CD14-positive monocyte (primary cell): Measurements from ENCODE around the gene STARD10. TPM values are rescaled to one million over a fixed set of nuclear protein-coding genes. Genes with fewer than 3 reads are reported as not detected.

ENCODE experiments used
- DNase-seq, 3 donors: peaks; one replicate each; pipeline ENCODE4 v3.0.0-alpha.2; 2011 to 2022
- H2AFZ ChIP-seq: 2 replicates; pipeline ENCODE4 v1.6.0; 2012; ENCODE audit warnings: mild to moderate bottlenecking, low read depth, low read length, inconsistent platforms; ENCODE audit not compliant: insufficient read depth, poor library complexity, severe bottlenecking
- H3K27ac ChIP-seq, 2 donors: 1 replicate in 1 of 2; 2 replicates in 1 of 2; pipeline ENCODE4 v1.5.1; 2012 to 2013; ENCODE audit warnings: low read length in 2 of 2, control low read depth in 1 of 2, inconsistent platforms in 1 of 2, low read depth in 1 of 2, mild to moderate bottlenecking in 1 of 2
- H3K27me3 ChIP-seq, 2 donors: one replicate each; pipeline versions ENCODE4 v1.6.0 to v1.6.1; 2011 to 2013; ENCODE audit warnings: low read length in 2 of 2; ENCODE audit not compliant: control insufficient read depth in 2 of 2, insufficient read depth in 2 of 2
- H3K36me3 ChIP-seq, 2 donors: replicated peaks in 1 of 2; 1 replicate in 1 of 2; 2 replicates in 1 of 2; pipeline versions ENCODE4 v1.5.1 to v1.6.1; 2012 to 2013; ENCODE audit warnings: low read length in 2 of 2, control low read depth in 1 of 2, inconsistent platforms in 1 of 2, mild to moderate bottlenecking in 1 of 2; ENCODE audit not compliant: insufficient read depth in 2 of 2, control insufficient read depth in 1 of 2
- H3K4me1 ChIP-seq, 2 donors: 1 replicate in 1 of 2; 2 replicates in 1 of 2; pipeline versions ENCODE4 v1.5.1 to v1.6.1; 2012 to 2013; ENCODE audit warnings: low read length in 2 of 2, control low read depth in 1 of 2, inconsistent platforms in 1 of 2, mild to moderate bottlenecking in 1 of 2, moderate library complexity in 1 of 2; ENCODE audit not compliant: insufficient read depth in 2 of 2, control insufficient read depth in 1 of 2
- H3K4me2 ChIP-seq: replicated peaks from 2 replicates; pipeline ENCODE3; 2012; ENCODE audit warnings: low read length, moderate library complexity, mild to moderate bottlenecking; ENCODE audit not compliant: poor library complexity, severe bottlenecking; ENCODE audit errors: extremely low read depth
- H3K4me3 ChIP-seq, 3 experiments: fragments of 200-600 bp in 1 of 3; sonication (generic) in 1 of 3; replicated peaks in 1 of 3; 1 replicate in 2 of 3; 2 replicates in 1 of 3; pipeline ENCODE4 v1.5.1; 2011 to 2013; ENCODE audit warnings: low read length in 3 of 3, mild to moderate bottlenecking in 3 of 3, control low read depth in 2 of 3, low read depth in 2 of 3, inconsistent platforms in 1 of 3, moderate library complexity in 1 of 3
- H3K79me2 ChIP-seq: 2 replicates; pipeline ENCODE4 v1.6.0; 2012; ENCODE audit warnings: mild to moderate bottlenecking, control low read depth, inconsistent platforms, low read length, moderate library complexity; ENCODE audit not compliant: insufficient read depth
- H3K9ac ChIP-seq: 2 replicates; pipeline ENCODE4 v1.6.0; 2017; ENCODE audit warnings: low read length, mild to moderate bottlenecking; ENCODE audit not compliant: insufficient read depth, poor library complexity, severe bottlenecking
- H3K9me3 ChIP-seq, 2 donors: replicated peaks in 1 of 2; 1 replicate in 1 of 2; 2 replicates in 1 of 2; pipeline versions ENCODE4 v1.5.1 to v1.6.1; 2012 to 2013; ENCODE audit warnings: low read length in 2 of 2, control low read depth in 1 of 2; ENCODE audit not compliant: control insufficient read depth in 1 of 2, insufficient read depth in 1 of 2
- H4K20me1 ChIP-seq: 2 replicates; pipeline ENCODE4 v1.6.0; 2012; ENCODE audit warnings: mild to moderate bottlenecking, low read length, control low read depth, moderate library complexity; ENCODE audit not compliant: insufficient read depth
- H3K27ac Mint-ChIP-seq, 7 donors: one replicate each; pipeline ENCODE4 v1.8.0; 2020; ENCODE audit warnings: mild to moderate bottlenecking in 7 of 7, mixed read lengths in 7 of 7, moderate library complexity in 6 of 7, inconsistent platforms in 2 of 7
- H3K27me3 Mint-ChIP-seq, 3 donors: one replicate each; pipeline ENCODE4 v1.8.0; 2021 to 2022; ENCODE audit warnings: low read depth in 3 of 3, mild to moderate bottlenecking in 3 of 3, mixed read lengths in 3 of 3, moderate library complexity in 3 of 3, inconsistent platforms in 1 of 3
- H3K36me3 Mint-ChIP-seq, 2 donors: one replicate each; pipeline ENCODE4 v1.8.0; 2020; ENCODE audit warnings: mixed read lengths in 2 of 2, inconsistent platforms in 1 of 2, mild to moderate bottlenecking in 1 of 2
- H3K4me1 Mint-ChIP-seq: one replicate; pipeline ENCODE4 v1.8.0; 2020; ENCODE audit warnings: mild to moderate bottlenecking, mixed read lengths
- H3K4me3 Mint-ChIP-seq, 2 donors: one replicate each; pipeline ENCODE4 v1.8.0; 2020; ENCODE audit warnings: mild to moderate bottlenecking in 2 of 2, mixed read lengths in 2 of 2, moderate library complexity in 1 of 2
- H3K9me3 Mint-ChIP-seq, 7 donors: one replicate each; pipeline ENCODE4 v1.8.0; 2020 to 2022; ENCODE audit warnings: mixed read lengths in 7 of 7, mild to moderate bottlenecking in 6 of 7, moderate library complexity in 6 of 7, inconsistent platforms in 2 of 7
- CTCF ChIP-seq: fragments of 200-600 bp; IDR thresholded peaks from one replicate; pipeline ENCODE4 v1.8.0; 2022; ENCODE audit warnings: antibody characterized with exemption, mild to moderate bottlenecking
- WGBS: methylation state at CpG from one replicate; pipeline ENCODE4 v1.1.5; 2013; ENCODE audit warnings: missing lambda C conversion rate; ENCODE audit not compliant: insufficient coverage; 5-methylcytosine and 5-hydroxymethylcytosine counted together
- intact Hi-C, 2 donors: fragments of 100-400 bp; cut with micrococcal nuclease; formaldehyde crosslinking; loops; one replicate each; pipeline versions ENCODE4 v1.15.0 to v1.15.1; 2023
- polyA plus RNA-seq, 3 donors: library from polyadenylated mRNA; depleted of rRNA in 1 of 3; unstranded in 2 of 3; stranded (reverse) in 1 of 3; fragments of 300-500 nt in 2 of 3; fragments of >200 nt in 1 of 3; fragmentation: Illumina TruSeq in 2 of 3; gene quantifications; 1 replicate in 2 of 3; 2 replicates in 1 of 3; pipeline ENCODE4 v1.2.3, GENCODE V29; 2012 to 2021

STARD10 gene
- polyA plus RNA-seq, 3 donors: 13.6 to 18.7 (median 15.4) TPM

GRCh38 chr11:72821920-72822799 is 28.3 kb upstream of the STARD10 start:
- Histone ChIP-seq H3K79me2 (peaks cover 81% of the 10 kb centered on the region), H3K4me2 (peak overlapping the region; percentile 45), H3K9me3 (no peaks in the 10 kb centered on the region), H2AFZ (no peak overlapping the region), H3K27me3 (no peaks in the 10 kb centered on the region), H3K4me3 (no peak overlapping the region), H4K20me1 (peaks cover 100% of the 10 kb centered on the region), H3K4me1 (peaks cover 28 to 61% of the 10 kb centered on the region in 2 donors), H3K27ac (peak overlapping the region in 1 of 2 donors; percentile 4), H3K9ac (no peak overlapping the region), H3K36me3 (peaks cover 94 to 95% of the 10 kb centered on the region in 2 donors)
- peaks cover 0 to 2% (median 0%) of the 10 kb centered on the region in 3 donors for H3K27me3 Mint-ChIP-seq
- TF ChIP-seq CTCF: no peak
- intact Hi-C loops: no loop called here
- H3K36me3 Mint-ChIP-seq: peaks cover 78 to 94% of the 10 kb centered on the region in 2 donors
- peak overlapping the region in 2 of 7 donors; percentile 45 to 46 for H3K27ac Mint-ChIP-seq
- H3K9me3 Mint-ChIP-seq: no peaks in the 10 kb centered on the region
- peak; percentile 66 to 76 (median 68) for DNase-seq
- peaks cover 57% of the 10 kb centered on the region for H3K4me1 Mint-ChIP-seq
- no peak overlapping the region for H3K4me3 Mint-ChIP-seq
- 81% methylated on average over 72 of the region's 82 CpGs for WGBS

GRCh38 chr11:72821221-72821919 is 27.5 kb upstream of the STARD10 start:
- H3K27me3 Mint-ChIP-seq: peaks cover 0 to 2% (median 0%) of the 10 kb centered on the region in 3 donors
- H3K9me3 ChIP-seq: no peaks in the 10 kb centered on the region
- no peak for TF ChIP-seq CTCF
- peak overlapping the region in 4 of 7 donors; percentile 14 to 45 (median 30) for H3K27ac Mint-ChIP-seq
- H2AFZ ChIP-seq: no peak overlapping the region
- peaks cover 74 to 91% of the 10 kb centered on the region in 2 donors for H3K36me3 Mint-ChIP-seq
- peaks cover 100% of the 10 kb centered on the region for H4K20me1 ChIP-seq
- peaks cover 55% of the 10 kb centered on the region for H3K4me1 Mint-ChIP-seq
- no peak for DNase-seq
- H3K4me2 ChIP-seq: peak overlapping the region; percentile 45
- peaks cover 88% of the 10 kb centered on the region for H3K79me2 ChIP-seq
- intact Hi-C loops: no loop called here
- H3K9me3 Mint-ChIP-seq: no peaks in the 10 kb centered on the region
- no peak overlapping the region for H3K4me3 ChIP-seq
- H3K4me3 Mint-ChIP-seq: no peak overlapping the region
- H3K27ac ChIP-seq: no peak overlapping the region
- peaks cover 28 to 61% of the 10 kb centered on the region in 2 donors for H3K4me1 ChIP-seq
- H3K36me3 ChIP-seq: peaks cover 90 to 92% of the 10 kb centered on the region in 2 donors
- no peak overlapping the region for H3K9ac ChIP-seq
- no peaks in the 10 kb centered on the region for H3K27me3 ChIP-seq
- 97% methylated on average over 47 of the region's 50 CpGs for WGBS
